Smooth muscle cell of the brain vasculature (primary cell): ENCODE measurements around the gene SCD.
"Not testable (repeated sequence)": the region's sequence is repeated elsewhere in the genome, so short reads cannot be mapped to it uniquely, and the experiment has no call there.

Experiments used
- DNase-seq: peaks from one replicate; pipeline ENCODE4 v3.0.0-alpha.2; 2012; ENCODE audit warnings: low read depth, low spot score

The SCD gene

GRCh38 chr10:100346765-100347567 lies at the start of gene SCD:
Gene SCD, plus strand, starts transcription at chr10:100347233. Its CDS starts 272 bp downstream, at chr10:100347505.
- DNase-seq: peak; percentile 74

DNA sequence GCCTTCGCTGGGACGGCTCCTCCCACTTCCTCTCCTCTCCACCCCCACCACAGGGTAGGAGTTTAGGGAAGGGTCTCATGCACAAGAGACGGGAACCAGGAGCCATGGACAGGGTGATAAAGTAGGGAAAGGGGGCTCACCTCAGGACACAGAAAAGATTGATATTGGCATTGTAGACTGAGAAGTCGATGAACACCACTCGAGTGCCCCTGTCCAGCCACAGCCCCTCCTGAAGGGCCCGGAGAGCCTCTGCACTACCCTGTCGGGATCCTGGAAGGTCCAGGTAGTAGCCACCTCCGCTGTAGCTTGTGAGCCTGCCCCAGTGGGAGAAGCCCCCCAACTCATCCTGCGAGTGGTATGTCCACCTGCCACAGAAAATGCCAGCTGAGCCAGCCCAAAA lies 49.8 kb upstream of the SCD start:
- DNase-seq: no peak

DNA sequence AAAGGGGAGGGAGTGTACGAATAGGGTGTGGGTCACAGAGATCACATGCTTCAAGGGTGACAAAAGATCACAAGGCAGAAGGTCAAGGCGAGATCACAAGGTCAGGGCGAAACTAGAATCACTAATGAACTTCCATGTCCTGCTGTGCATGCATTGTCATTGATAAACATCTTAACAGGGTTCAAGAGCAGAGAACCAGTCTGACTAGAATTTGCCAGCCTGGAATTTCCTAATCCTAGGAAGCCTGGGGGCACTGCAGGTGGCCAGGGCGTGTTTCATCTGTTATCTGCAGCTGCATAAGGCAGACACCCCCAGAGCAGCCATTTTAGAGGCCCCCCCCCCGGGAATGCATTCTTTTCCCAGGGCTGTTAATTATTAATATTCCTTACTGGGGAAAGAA lies 45.9 kb upstream of the SCD start:
- DNase-seq: not testable (repeated sequence)

DNA sequence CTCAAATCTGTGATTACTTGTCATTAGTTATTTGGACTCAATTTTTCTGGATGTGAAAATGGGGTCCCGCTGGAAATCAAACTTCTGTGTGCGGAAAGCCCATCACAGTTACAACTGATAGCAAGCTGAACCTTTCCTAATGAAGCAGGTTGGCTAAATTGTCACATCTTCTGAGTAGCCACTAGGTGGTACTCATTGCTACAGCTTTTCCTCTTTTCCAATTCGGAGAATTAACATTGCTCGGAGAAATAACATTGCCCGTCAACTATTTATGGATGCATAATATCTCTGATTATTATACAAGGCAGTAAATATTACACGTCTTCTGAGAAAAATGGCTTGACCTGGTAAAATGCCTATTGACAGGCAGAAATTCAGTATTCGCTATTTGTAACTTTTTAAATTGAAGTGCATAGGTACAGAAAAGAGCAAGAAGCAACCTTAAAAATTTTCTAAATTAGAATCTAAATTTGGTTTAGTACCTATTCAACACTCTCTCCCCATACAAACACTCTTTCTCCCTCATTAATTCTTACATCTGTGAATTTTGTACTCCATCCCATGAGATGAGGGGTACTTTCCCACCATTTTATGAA lies 43.2 kb upstream of the SCD start:
- no peak for DNase-seq

DNA sequence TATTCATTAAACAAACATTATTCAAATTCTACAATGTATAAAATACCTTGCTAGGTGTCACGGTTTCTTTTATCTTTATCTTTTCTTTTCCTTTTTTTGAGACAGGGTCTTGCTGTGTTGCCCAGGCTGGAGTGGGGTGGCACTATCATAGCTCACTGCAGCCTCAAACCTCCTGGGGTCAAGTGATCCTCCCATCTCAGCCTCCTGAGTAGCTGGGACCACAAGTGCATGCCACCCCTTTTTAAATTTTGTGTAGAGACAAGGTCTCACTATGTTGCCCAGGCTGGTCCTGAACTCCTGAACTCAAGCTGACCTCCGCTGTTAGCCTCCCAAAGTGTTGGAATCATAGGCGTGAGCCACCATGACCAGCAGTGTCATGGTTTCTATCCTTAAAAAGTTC lies 42.6 kb upstream of the SCD start:
- DNase-seq: no peak

GRCh38 chr10:100306861-100307260 lies 40.2 kb upstream of the SCD start:
- DNase-seq: no peak

GRCh38 chr10:100307684-100308083 lies 39.3 kb upstream of the SCD start:
- no peak for DNase-seq

DNA sequence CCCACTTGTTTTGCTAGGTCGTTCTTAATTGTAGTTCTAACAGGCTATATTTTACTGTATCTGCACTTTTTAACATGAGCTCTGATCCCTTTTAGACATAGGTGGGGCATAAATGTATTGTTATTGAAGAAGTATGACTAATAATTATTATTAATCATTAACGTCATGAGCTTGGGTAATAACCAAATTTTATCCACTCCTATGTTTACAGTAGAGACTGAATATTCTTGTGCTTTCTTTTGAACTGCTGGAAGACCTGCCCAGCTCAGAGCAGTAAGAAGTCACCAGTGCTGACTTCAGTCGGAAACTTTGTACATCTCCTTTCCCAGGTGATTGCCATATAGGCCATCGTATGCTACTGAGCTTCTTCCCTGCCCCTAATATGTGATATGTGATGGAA lies 35.7 kb upstream of the SCD start:
- no peak for DNase-seq

DNA sequence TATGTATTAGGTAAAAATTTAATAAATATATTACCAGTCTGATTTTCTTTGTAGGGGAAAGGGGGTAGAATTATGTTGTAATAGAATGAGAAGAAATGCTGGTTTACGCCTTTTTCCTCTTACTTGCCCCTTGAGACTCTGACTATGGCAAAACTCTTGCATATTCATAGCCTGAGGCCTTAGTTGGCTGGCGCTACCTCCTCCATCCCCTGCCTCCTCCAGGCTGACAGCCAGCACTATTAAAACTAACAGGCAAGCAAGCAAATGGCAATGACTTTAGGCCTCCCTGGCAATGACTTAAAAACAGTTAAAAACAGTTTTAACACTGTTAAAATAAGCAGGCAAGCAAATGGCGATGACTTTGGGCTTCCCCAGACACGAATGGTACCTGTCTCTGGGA lies 31.4 kb upstream of the SCD start:
- no peak for DNase-seq

GRCh38 chr10:100318207-100318606 lies 28.8 kb upstream of the SCD start:
- no peak for DNase-seq

GRCh38 chr10:100319707-100320402 lies 27.2 kb upstream of the SCD start:
- no peak for DNase-seq

GRCh38 chr10:100325158-100325557 lies 21.9 kb upstream of the SCD start:
- no peak for DNase-seq

DNA sequence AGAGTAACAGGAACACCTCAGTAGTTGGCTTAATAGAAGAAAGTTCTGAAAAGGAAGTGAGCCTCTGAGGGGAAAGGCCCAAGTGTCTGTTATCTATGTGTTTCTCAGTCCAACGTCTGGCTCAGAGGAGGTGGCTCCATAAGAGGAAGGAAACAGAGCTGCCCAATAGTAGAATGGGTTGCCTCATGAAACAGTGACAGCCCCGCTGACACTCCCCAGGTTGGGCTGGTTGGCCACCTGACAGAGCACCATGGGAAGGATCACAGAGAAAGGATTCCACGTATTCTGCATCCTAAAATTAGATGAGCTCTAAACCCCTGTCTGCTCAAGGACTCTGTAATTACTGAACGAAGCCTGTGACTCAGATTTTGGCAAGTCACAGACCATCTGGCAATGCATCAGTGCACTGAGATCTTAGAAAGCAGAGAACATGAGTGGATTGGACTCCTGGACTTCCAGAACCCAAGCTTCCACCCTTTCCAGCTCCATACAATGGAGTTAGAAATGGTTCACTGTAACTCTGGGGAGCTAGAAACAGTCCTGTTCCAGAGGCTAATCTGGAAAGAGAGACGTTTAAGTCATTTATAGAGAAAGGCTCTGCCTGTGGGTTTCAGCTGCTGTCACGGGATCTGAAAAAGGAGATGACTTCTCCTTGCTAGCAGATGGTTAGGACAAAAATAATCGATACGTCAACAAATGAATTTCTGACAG lies 19.9 kb upstream of the SCD start:
- no peak for DNase-seq

GRCh38 chr10:100327718-100328009 lies 19.4 kb upstream of the SCD start:
- no peak for DNase-seq

DNA sequence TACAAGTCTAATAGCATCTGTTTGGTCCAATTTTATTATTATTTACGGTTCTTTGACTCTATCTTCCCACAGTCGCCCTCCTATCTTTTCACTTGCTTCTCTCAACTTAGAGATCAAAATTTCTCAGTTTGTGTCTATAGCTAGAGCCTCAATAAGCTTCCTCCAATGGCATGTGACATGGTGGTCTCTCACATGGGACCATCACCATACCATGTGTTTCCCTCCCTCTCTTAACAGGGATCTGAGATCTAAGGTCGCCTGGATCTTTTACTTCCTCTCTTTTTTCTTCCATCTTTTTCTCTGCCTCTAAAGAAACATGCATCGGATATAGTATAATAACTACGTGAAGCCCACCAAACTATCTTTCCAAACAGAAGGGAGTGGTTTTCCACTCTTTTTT lies 18.8 kb upstream of the SCD start:
- no peak for DNase-seq

- no peak for DNase-seq
These were observed 17.0 kb upstream of the SCD start, which contains the start of gene PKD2L1 for GRCh38 chr10:100330079-100330478. Gene PKD2L1, minus strand, starts transcription at chr10:100330228. Its CDS starts 125 bp downstream, at chr10:100330103.

GRCh38 chr10:100333106-100333505 lies 13.9 kb upstream of the SCD start:
- no peak for DNase-seq

DNA sequence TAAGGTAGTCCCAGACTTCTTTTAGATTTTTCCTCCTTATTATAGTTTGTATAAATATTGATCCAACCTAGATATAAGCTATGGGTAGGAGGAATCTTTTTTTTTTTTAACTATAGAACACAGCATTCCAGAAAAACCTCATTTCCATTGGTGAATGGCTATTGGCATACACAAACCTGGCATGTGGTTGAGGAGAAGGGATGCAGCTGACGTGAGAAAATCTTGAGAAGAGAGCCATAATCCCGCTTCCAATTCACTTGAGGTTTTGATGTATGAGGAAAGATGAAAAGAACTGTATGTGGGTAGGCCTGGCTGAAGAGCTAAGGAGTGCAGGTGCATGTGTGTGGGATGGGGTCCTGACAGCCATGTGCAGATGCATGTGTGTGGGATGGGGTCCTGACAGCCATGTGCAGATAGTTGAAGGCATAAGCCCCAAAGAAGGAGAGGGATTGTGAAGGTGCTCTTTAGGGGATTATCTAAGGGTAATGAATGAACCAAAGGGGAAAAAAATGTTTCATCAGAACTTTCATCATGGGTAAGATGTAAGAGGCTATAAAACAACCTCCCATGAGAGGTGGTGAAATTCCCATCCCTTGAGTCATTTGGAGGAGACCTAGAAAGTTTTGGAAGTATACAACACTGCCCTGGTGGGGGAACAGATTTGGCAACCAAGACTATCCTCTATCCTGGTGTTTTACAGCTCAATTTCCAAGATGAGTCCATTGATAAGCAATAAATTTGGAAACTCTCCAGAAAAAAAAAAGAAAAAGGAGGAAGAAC lies 13.2 kb upstream of the SCD start:
- no peak for DNase-seq

DNA sequence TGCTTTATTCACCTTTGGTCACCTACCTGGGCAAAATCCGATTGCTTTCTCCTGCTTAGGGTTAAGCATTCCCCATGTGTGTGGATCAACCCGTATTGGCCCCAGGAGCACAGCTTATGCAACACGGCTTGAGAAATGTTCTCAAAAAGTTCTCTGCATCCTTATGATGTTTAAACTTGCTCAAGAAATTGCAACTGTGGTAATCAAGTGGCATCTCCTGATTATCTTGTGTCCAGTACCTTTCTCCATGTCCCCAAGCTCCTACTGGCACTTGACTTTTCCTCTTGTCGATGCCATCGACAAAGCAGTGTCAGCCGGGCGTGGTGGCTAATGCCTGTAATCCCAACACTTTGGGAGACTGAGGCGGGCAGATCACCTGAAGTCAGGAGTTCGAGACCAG lies 12.3 kb upstream of the SCD start:
- DNase-seq: no peak

GRCh38 chr10:100338434-100339036 lies 8.5 kb upstream of the SCD start:
- DNase-seq: no peak

DNA sequence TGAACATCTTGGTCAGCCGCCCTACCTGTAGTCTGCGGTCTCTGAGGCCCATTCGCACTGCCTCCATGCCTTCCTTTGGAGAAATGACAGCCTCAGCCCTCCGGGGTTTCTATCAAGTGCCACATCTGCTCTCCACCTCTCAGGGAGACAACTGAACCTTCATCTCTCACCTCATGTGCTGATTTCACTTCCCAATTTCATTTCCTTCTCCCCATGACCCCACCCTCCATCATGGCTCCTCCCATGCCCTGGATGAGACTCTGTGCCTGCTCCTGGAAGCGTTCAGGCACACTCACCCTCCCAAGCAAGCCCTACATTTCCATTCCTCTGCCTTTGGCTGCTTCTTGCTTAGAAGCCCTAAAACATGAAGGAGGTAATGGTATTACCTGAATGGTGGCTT lies 7.8 kb upstream of the SCD start:
- DNase-seq: no peak
